Inflammatory macrophage (primary cell): Measurements from ENCODE around the gene STT3B.
"Not testable (repeated sequence)": the region's sequence is repeated elsewhere in the genome, so short reads cannot be mapped to it uniquely, and the experiment has no call there.

Experiments used
- DNase-seq, 2 donors: peaks; one replicate each; pipeline ENCODE4 v3.0.0-alpha.2; 2020 to 2022
- total RNA-seq, 18 experiments: gene quantifications; one replicate each; lab custom pipeline; 2026; ENCODE audit warnings: mixed read lengths in 6 of 18, inconsistent platforms in 2 of 18; lab: John Stamatoyannopoulos, UW

Gene STT3B
- total RNA-seq, result 205 to 640 (median 402) reads per million in 18 experiments

- DNase-seq, result peak; percentile 76 to 85
Measured at GRCh38 chr3:31532587-31533168, at the start of gene STT3B. Gene STT3B (plus strand): TSS chr3:31532925. CDS start chr3:31532999, 74 bp downstream.

- DNase-seq, result no peak
Measured at GRCh38 chr3:31483776-31484175, 48.9 kb upstream of the STT3B start.

- peak; percentile 14 to 40 for DNase-seq
Measured at GRCh38 chr3:31485196-31485595, 47.5 kb upstream of the STT3B start.

- no peak for DNase-seq
Measured at GRCh38 chr3:31486865-31487533, 45.7 kb upstream of the STT3B start.

GRCh38 chr3:31488475-31489017 lies 44.2 kb upstream of the STT3B start:
- no peak for DNase-seq

- DNase-seq, result no peak
Measured at GRCh38 chr3:31490502-31490901, 42.2 kb upstream of the STT3B start.

GRCh38 chr3:31491660-31492059 lies 41.1 kb upstream of the STT3B start:
- no peak for DNase-seq

- DNase-seq, result no peak
Measured at GRCh38 chr3:31493149-31493548, 39.6 kb upstream of the STT3B start.

GRCh38 chr3:31495971-31496665 lies 36.6 kb upstream of the STT3B start:
- DNase-seq, result no peak

- DNase-seq, result no peak
Measured at GRCh38 chr3:31498791-31499190, 33.9 kb upstream of the STT3B start.

GRCh38 chr3:31499281-31499680 lies 33.4 kb upstream of the STT3B start:
- DNase-seq, result no peak

GRCh38 chr3:31502803-31503221 lies 29.9 kb upstream of the STT3B start:
- DNase-seq, result no peak

- no peak for DNase-seq
Measured at GRCh38 chr3:31503456-31503855, 29.3 kb upstream of the STT3B start.

- no peak for DNase-seq
Measured at GRCh38 chr3:31504230-31504629, 28.5 kb upstream of the STT3B start.

GRCh38 chr3:31505371-31506048 lies 27.2 kb upstream of the STT3B start:
- DNase-seq, result no peak

GRCh38 chr3:31506515-31506914 lies 26.2 kb upstream of the STT3B start:
- not testable (repeated sequence) for DNase-seq

- no peak for DNase-seq
Measured at GRCh38 chr3:31508452-31509146, 24.1 kb upstream of the STT3B start.

GRCh38 chr3:31509147-31509728 lies 23.5 kb upstream of the STT3B start:
- no peak for DNase-seq

GRCh38 chr3:31514570-31514969 lies 18.2 kb upstream of the STT3B start:
- DNase-seq, result no peak

GRCh38 chr3:31515486-31516284 lies 17.0 kb upstream of the STT3B start:
- no peak for DNase-seq

- no peak for DNase-seq
Measured at GRCh38 chr3:31516757-31517156, 16.0 kb upstream of the STT3B start.
